Gastroesophageal sphincter (tissue), 3 donors: Measurements from ENCODE around the gene SLC16A6.

Source experiments
- EP300 ChIP-seq: sonication (generic); formaldehyde crosslinking; IDR thresholded peaks from one replicate; pipeline ENCODE4 v1.6.1; 2017; ENCODE audit warnings: antibody characterized with exemption, mild to moderate bottlenecking
- TF ChIP-seq, protein P1 (sequence below), 4 experiments: fragments of 200-600 bp in 2 of 4; fragments of 450-650 bp in 2 of 4; sonication (generic) in 1 of 4; IDR thresholded peaks; one replicate each; pipeline ENCODE4 v1.5.1; 2017 to 2019; ENCODE audit warnings: antibody characterized with exemption in 4 of 4, mild to moderate bottlenecking in 2 of 4, moderate library complexity in 2 of 4

DNA sequence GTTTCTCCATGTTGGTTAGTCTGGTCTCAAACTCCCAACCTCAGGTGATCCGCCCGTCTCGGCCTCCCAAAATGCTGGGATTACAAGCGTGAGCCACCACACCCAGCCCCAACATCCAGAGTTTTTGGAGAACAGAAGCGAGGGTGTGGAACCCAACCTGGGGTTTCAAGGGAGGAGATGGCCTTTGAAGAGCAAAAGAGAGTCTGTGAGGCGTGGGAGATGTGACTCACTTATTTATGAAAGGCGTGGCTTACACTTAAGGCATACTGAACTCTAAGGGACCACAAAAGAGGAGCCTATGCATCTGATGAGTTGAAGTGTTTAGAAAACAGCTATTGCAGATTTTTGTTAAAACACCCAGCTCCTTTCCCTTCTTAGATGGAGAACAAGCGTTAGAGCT, 19.2 kb upstream of the SLC16A6 start:
- TF ChIP-seq, protein P1, sequence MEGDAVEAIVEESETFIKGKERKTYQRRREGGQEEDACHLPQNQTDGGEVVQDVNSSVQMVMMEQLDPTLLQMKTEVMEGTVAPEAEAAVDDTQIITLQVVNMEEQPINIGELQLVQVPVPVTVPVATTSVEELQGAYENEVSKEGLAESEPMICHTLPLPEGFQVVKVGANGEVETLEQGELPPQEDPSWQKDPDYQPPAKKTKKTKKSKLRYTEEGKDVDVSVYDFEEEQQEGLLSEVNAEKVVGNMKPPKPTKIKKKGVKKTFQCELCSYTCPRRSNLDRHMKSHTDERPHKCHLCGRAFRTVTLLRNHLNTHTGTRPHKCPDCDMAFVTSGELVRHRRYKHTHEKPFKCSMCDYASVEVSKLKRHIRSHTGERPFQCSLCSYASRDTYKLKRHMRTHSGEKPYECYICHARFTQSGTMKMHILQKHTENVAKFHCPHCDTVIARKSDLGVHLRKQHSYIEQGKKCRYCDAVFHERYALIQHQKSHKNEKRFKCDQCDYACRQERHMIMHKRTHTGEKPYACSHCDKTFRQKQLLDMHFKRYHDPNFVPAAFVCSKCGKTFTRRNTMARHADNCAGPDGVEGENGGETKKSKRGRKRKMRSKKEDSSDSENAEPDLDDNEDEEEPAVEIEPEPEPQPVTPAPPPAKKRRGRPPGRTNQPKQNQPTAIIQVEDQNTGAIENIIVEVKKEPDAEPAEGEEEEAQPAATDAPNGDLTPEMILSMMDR (IDR thresholded peaks at IDR 0.05) = no peak
- no peak for TF ChIP-seq EP300
